Trophoblast cell (in vitro differentiated cells and primary cell): ENCODE data around the gene NRXN3.

Source experiments
- DNase-seq, 2 donors: peaks; one replicate each; pipeline ENCODE4 v3.0.0-alpha.2; 2016
- H2AFZ ChIP-seq: 2 replicates; pipeline ENCODE4 v1.6.1; 2013; ENCODE audit warnings: low read length, moderate library complexity, mild to moderate bottlenecking; ENCODE audit not compliant: insufficient read depth, poor library complexity
- H2AK5ac ChIP-seq: 2 replicates; pipeline ENCODE4 v1.6.1; 2013; ENCODE audit warnings: mild to moderate bottlenecking, low read length
- H2BK120ac ChIP-seq: 2 replicates; pipeline ENCODE4 v1.6.1; 2013; ENCODE audit warnings: low read length, mild to moderate bottlenecking, moderate library complexity; ENCODE audit not compliant: insufficient read depth, poor library complexity
- H2BK12ac ChIP-seq: 2 replicates; pipeline ENCODE4 v1.6.1; 2013; ENCODE audit warnings: mild to moderate bottlenecking, low read length, moderate library complexity
- H2BK5ac ChIP-seq: 2 replicates; pipeline ENCODE4 v1.6.1; 2013; ENCODE audit warnings: low read length, low read depth, moderate library complexity, mild to moderate bottlenecking; ENCODE audit not compliant: poor library complexity
- H3K14ac ChIP-seq: 2 replicates; pipeline ENCODE4 v1.6.1; 2013; ENCODE audit warnings: mild to moderate bottlenecking, low read length
- H3K18ac ChIP-seq: 2 replicates; pipeline ENCODE4 v1.6.1; 2013; ENCODE audit warnings: mild to moderate bottlenecking, low read length
- H3K23ac ChIP-seq: 2 replicates; pipeline ENCODE4 v1.6.1; 2013; ENCODE audit warnings: low read length
- H3K27ac ChIP-seq: 2 replicates; pipeline ENCODE4 v1.5.1; 2013; ENCODE audit warnings: low read depth, mild to moderate bottlenecking, inconsistent platforms, low read length, moderate library complexity
- H3K27me3 ChIP-seq: 2 replicates; pipeline ENCODE4 v1.6.1; 2013; ENCODE audit warnings: inconsistent platforms, mild to moderate bottlenecking, low read length, moderate library complexity; ENCODE audit not compliant: insufficient read depth
- H3K36me3 ChIP-seq, 2 experiments: 1 replicate in 1 of 2; 2 replicates in 1 of 2; pipeline ENCODE4 v1.6.1; 2013; ENCODE audit warnings: low read length in 2 of 2, mild to moderate bottlenecking in 2 of 2, moderate library complexity in 1 of 2; ENCODE audit not compliant: insufficient read depth in 2 of 2, control insufficient read depth in 1 of 2
- H3K4ac ChIP-seq: 2 replicates; pipeline ENCODE4 v1.6.1; 2013; ENCODE audit warnings: low read depth, mild to moderate bottlenecking, low read length, moderate library complexity
- H3K4me1 ChIP-seq, 2 experiments: 1 replicate in 1 of 2; 2 replicates in 1 of 2; pipeline ENCODE4 v1.6.1; 2013; ENCODE audit warnings: low read length in 2 of 2, mild to moderate bottlenecking in 2 of 2, moderate library complexity in 1 of 2; ENCODE audit not compliant: insufficient read depth in 2 of 2, control insufficient read depth in 1 of 2
- H3K4me2 ChIP-seq: 2 replicates; pipeline ENCODE4 v1.6.1; 2013; ENCODE audit warnings: inconsistent platforms, mild to moderate bottlenecking, low read length, moderate library complexity
- H3K4me3 ChIP-seq: 2 replicates; pipeline ENCODE4 v1.5.1; 2013; ENCODE audit warnings: mild to moderate bottlenecking, low read depth, low read length, inconsistent platforms
- H3K79me1 ChIP-seq: one replicate; pipeline ENCODE4 v1.6.1; 2013; ENCODE audit warnings: low read length
- H3K79me2 ChIP-seq: 2 replicates; pipeline ENCODE4 v1.6.1; 2013; ENCODE audit warnings: low read length, mild to moderate bottlenecking; ENCODE audit not compliant: control insufficient read depth, insufficient read depth, poor library complexity
- H3K9ac ChIP-seq: 2 replicates; pipeline ENCODE4 v1.6.1; 2013; ENCODE audit warnings: mild to moderate bottlenecking, low read length
- H3K9me3 ChIP-seq: 2 replicates; pipeline ENCODE4 v1.6.1; 2013; ENCODE audit warnings: low read depth, mild to moderate bottlenecking, control low read depth, inconsistent platforms, low read length; ENCODE audit not compliant: insufficient read depth
- H4K12ac ChIP-seq: 2 replicates; pipeline ENCODE4 v1.6.1; 2013; ENCODE audit warnings: low read depth, mild to moderate bottlenecking, low read length, moderate library complexity
- H4K8ac ChIP-seq: 2 replicates; pipeline ENCODE4 v1.6.1; 2013; ENCODE audit warnings: low read depth, mild to moderate bottlenecking, low read length, moderate library complexity
- H4K91ac ChIP-seq: one replicate; pipeline ENCODE4 v1.6.1; 2013; ENCODE audit warnings: low read depth, mild to moderate bottlenecking, low read length, moderate library complexity
- WGBS: extraction: QIAGEN DNeasy Blood & Tissue Kit; methylation state at CpG from one replicate; pipeline ENCODE4 v1.1.7; 2013; ENCODE audit warnings: missing lambda C conversion rate; ENCODE audit not compliant: insufficient read length, insufficient coverage; ENCODE audit errors: extremely low coverage; 5-methylcytosine and 5-hydroxymethylcytosine counted together

The NRXN3 gene

DNA sequence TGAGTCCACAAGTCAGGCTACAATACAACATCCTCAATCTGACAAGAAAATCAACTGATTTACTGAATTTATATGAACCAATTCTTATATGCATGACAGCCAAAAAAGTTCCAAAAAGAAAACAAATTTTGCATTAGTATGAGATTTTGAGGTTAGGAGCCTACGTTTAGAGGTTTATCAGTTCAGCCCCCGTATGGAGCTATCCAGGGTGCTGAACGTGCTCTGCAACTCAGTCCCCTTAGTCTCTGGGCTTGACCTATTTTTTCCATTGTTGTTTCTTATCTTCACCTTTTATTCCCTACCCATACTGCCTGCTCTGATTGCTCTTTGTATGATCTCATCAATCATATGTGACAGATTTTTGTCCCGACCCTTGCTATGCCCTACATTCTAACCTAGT is 693.0 kb downstream of the NRXN3 start:
- H2AK5ac ChIP-seq: no peak overlapping the region
- no peaks in the 10 kb centered on the region for H3K36me3 ChIP-seq
- no peak overlapping the region for H3K4ac ChIP-seq
- H3K79me2 ChIP-seq: no peaks in the 10 kb centered on the region
- no peak overlapping the region for H2BK120ac ChIP-seq
- no peak overlapping the region for H2AFZ ChIP-seq
- H3K4me2 ChIP-seq: no peak overlapping the region
- H4K12ac ChIP-seq: no peak overlapping the region
- WGBS: no CpG with 5 or more reads among the region's 4 CpGs
- no peak overlapping the region for H3K27ac ChIP-seq
- H3K14ac ChIP-seq: no peak overlapping the region
- DNase-seq: peak; percentile 27 to 61
- H3K9ac ChIP-seq: no peak overlapping the region
- H3K79me1 ChIP-seq: no peaks in the 10 kb centered on the region
- H3K27me3 ChIP-seq: no peaks in the 10 kb centered on the region
- H4K8ac ChIP-seq: no peak overlapping the region
- no peak overlapping the region for H2BK12ac ChIP-seq
- no peak overlapping the region for H2BK5ac ChIP-seq
- H3K23ac ChIP-seq: no peak overlapping the region
- H3K18ac ChIP-seq: no peak overlapping the region
- H4K91ac ChIP-seq: no peak overlapping the region
- H3K4me3 ChIP-seq: no peak overlapping the region
- H3K9me3 ChIP-seq: no peaks in the 10 kb centered on the region
- H3K4me1 ChIP-seq: no peaks in the 10 kb centered on the region

DNA sequence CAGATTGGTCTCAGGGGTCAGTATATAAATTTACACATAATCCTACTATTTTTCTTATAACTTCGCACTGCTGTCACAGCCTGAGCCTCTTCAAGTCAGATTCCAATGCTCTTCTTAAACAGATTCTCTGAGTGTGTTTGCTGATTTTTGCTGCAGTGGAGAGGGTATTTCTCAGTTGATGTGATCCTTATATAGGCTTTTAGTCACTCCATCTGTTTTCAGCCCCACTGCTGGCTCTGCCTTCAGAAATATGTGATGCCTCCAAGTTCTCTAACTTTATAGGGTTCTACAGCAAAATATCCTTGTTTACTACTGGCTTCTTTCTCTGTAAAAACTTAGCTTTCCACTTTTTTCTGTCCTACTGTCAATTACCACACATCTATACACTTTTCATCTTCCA is 702.7 kb downstream of the NRXN3 start:
- Histone ChIP-seq H3K4me2 (no peak overlapping the region), H3K9me3 (no peaks in the 10 kb centered on the region), H2BK12ac (no peak overlapping the region), H3K23ac (no peak overlapping the region), H4K8ac (no peak overlapping the region), H3K4me1 (no peaks in the 10 kb centered on the region), H4K12ac (no peak overlapping the region), H3K79me2 (no peaks in the 10 kb centered on the region), H2BK120ac (no peak overlapping the region), H2AK5ac (no peak overlapping the region), H3K27me3 (no peaks in the 10 kb centered on the region), H2AFZ (no peak overlapping the region), H3K14ac (no peak overlapping the region), H3K36me3 (no peaks in the 10 kb centered on the region), H4K91ac (no peak overlapping the region), H3K27ac (no peak overlapping the region), H3K79me1 (no peaks in the 10 kb centered on the region), H3K18ac (no peak overlapping the region), H2BK5ac (no peak overlapping the region), H3K4me3 (no peak overlapping the region), H3K4ac (no peak overlapping the region), H3K9ac (no peak overlapping the region)
- WGBS: no CpG with 5 or more reads among the region's 1 CpG
- DNase-seq: no peak

DNA sequence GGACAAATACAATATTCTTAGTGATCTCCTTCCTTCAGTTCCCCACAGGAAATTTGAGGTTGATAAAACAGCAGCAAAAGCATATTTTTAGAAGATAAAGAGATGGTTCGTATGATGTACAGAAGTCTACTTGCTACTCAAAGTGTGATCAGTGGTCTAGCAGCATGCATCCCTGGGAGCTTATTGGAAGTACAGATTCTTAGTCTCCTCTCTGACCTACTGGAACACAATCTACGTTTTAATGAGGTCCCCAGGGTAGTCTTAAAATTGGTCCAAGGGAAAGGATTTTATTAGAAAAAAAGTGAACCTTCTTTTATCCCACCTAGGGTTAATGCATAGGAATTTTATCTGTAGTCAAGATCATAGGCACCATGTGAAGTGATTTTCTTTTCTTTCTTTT is 703.4 kb downstream of the NRXN3 start:
- Histone ChIP-seq H2AK5ac (no peak overlapping the region), H2BK5ac (no peak overlapping the region), H4K12ac (no peak overlapping the region), H4K91ac (no peak overlapping the region), H2AFZ (no peak overlapping the region), H2BK120ac (no peak overlapping the region), H3K23ac (no peak overlapping the region), H3K18ac (no peak overlapping the region), H2BK12ac (no peak overlapping the region), H3K79me1 (no peaks in the 10 kb centered on the region), H3K27ac (no peak overlapping the region), H3K4me3 (no peak overlapping the region), H3K36me3 (no peaks in the 10 kb centered on the region), H3K27me3 (no peaks in the 10 kb centered on the region), H3K9me3 (no peaks in the 10 kb centered on the region), H3K9ac (no peak overlapping the region), H4K8ac (no peak overlapping the region), H3K4me1 (no peaks in the 10 kb centered on the region), H3K4me2 (no peak overlapping the region), H3K4ac (no peak overlapping the region), H3K14ac (no peak overlapping the region), H3K79me2 (no peaks in the 10 kb centered on the region)
- DNase-seq: no peak
- no CpG with 5 or more reads among the region's 2 CpGs for WGBS

DNA sequence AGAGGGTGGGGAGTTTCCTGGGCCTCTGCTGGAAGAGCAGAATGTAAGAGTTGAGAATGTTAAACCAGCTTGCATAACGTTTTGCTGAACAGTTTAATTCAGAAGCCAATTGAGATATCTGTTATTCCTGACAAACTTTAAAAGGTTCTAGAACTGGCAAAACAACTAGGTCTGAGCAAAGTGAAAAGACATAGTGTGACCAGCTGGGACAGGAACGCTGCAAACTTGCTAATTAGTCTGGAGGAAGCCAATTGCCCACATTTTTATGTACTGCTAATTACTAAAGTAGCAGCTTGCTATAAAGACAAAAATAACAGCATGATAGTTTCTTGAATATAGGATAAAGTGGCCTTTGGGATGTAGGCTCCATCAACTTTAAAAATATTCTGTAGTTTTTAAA is 704.9 kb downstream of the NRXN3 start:
- Histone ChIP-seq H3K79me2 (no peaks in the 10 kb centered on the region), H3K27me3 (no peaks in the 10 kb centered on the region), H4K91ac (no peak overlapping the region), H2BK120ac (no peak overlapping the region), H3K4ac (no peak overlapping the region), H2BK12ac (no peak overlapping the region), H2AK5ac (no peak overlapping the region), H3K23ac (no peak overlapping the region), H3K4me1 (no peaks in the 10 kb centered on the region), H2AFZ (no peak overlapping the region), H4K8ac (no peak overlapping the region), H3K14ac (no peak overlapping the region), H2BK5ac (no peak overlapping the region), H3K9ac (no peak overlapping the region), H3K27ac (no peak overlapping the region), H3K4me2 (no peak overlapping the region), H3K79me1 (no peaks in the 10 kb centered on the region), H3K9me3 (no peaks in the 10 kb centered on the region), H3K36me3 (no peaks in the 10 kb centered on the region), H4K12ac (no peak overlapping the region), H3K18ac (no peak overlapping the region), H3K4me3 (no peak overlapping the region)
- DNase-seq: no peak
- WGBS: no CpG with 5 or more reads among the region's 2 CpGs

DNA sequence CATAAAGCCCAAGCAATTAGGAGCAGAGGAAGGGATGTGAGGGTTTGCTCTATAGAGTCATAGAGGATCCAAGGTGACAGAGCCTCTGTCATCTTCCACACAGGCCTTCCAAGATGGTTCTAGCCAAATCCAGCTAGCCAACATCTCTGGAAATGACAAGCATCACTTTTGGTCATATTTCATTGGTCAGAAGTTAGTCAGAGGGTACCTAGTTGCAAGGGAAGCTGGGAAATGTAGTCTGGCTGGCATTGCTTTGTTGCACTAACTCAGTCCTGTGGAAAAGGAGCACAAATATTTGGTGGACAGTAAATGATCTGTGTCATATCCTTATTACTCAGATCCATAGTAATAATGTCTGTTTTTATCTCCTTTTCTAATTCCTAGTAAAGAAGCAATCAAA is 715.7 kb downstream of the NRXN3 start:
- peaks cover 3% of the 10 kb centered on the region for H3K9me3 ChIP-seq
- H3K4me1 ChIP-seq: no peaks in the 10 kb centered on the region
- no peak overlapping the region for H2BK12ac ChIP-seq
- H4K91ac ChIP-seq: no peak overlapping the region
- H3K9ac ChIP-seq: no peak overlapping the region
- no peak overlapping the region for H2AFZ ChIP-seq
- no peaks in the 10 kb centered on the region for H3K27me3 ChIP-seq
- no peak overlapping the region for H3K4me2 ChIP-seq
- H3K23ac ChIP-seq: no peak overlapping the region
- H2BK5ac ChIP-seq: no peak overlapping the region
- no peak overlapping the region for H3K18ac ChIP-seq
- no peak for DNase-seq
- H3K79me1 ChIP-seq: no peaks in the 10 kb centered on the region
- no peak overlapping the region for H2AK5ac ChIP-seq
- no peak overlapping the region for H3K4me3 ChIP-seq
- no peak overlapping the region for H4K12ac ChIP-seq
- H4K8ac ChIP-seq: no peak overlapping the region
- no peak overlapping the region for H3K4ac ChIP-seq
- no peaks in the 10 kb centered on the region for H3K36me3 ChIP-seq
- no peak overlapping the region for H3K14ac ChIP-seq
- no peak overlapping the region for H3K27ac ChIP-seq
- no peaks in the 10 kb centered on the region for H3K79me2 ChIP-seq
- no peak overlapping the region for H2BK120ac ChIP-seq
